HepG2 (cell line): ENCODE results near the gene CEP128. TPM values are rescaled to one million over a fixed set of nuclear protein-coding genes. Genes with fewer than 3 reads are reported as not detected.
A peak's percentile ranks its signal among the peaks of the same experiment; 100 is the strongest.

ENCODE experiments used
- ATAC-seq: fragments of 200-7000 bp; cut with Tn5 transposase; 3 replicates; pipeline ENCODE4 v1.9.1; 2020; ENCODE audit warnings: mild to moderate bottlenecking, moderate library complexity
- BruUV-seq: library from RNA; stranded (reverse); fragments of 400-500 nt; replicated peaks from 2 replicates; lab custom pipeline; 2021; lab: Mats Ljungman, UMichigan
- CTCF ChIA-PET: fragments of 300-600 bp; formaldehyde crosslinking; extraction: SDS; loops from one replicate; lab custom pipeline; 2021; ENCODE audit warnings: low total read pairs, inconsistent platforms, low intra/inter-chr PET ratio; lab: Yijun Ruan, JAX
- POLR2A ChIA-PET: fragments of 350-600 bp; sonication (Branson Sonifier 250); formaldehyde crosslinking; loops from one replicate; lab custom pipeline; 2020; ENCODE audit warnings: antibody characterized with exemption, inconsistent platforms; lab: Yijun Ruan, JAX
- DNase-seq: peaks from one replicate; pipeline ENCODE4 v3.0.0-alpha.2; 2015; ENCODE audit warnings: low spot score
- FAIRE-seq: peaks from 3 replicates; lab custom pipeline; 2011; peaks lifted over from hg19 to GRCh38; lab: Jason Lieb, UNC
- H2AFZ ChIP-seq: one replicate; pipeline ENCODE4 v1.6.1; 2011; ENCODE audit warnings: low read length, inconsistent platforms
- H3K27ac ChIP-seq: fragments of 300-600 bp; 3 replicates; pipeline ENCODE4 v1.8.0; 2011; ENCODE audit warnings: mixed run types, mild to moderate bottlenecking, mixed read lengths, low read length, inconsistent platforms; ENCODE audit not compliant: insufficient read depth; ENCODE audit errors: extremely low read length
- H3K27me3 ChIP-seq, 2 experiments: fragments of 200-600 bp in 1 of 2; 2 replicates in 1 of 2; 3 replicates in 1 of 2; pipeline versions ENCODE4 v1.6.0 to v1.8.0; 2011; ENCODE audit warnings: low read length in 2 of 2, mild to moderate bottlenecking in 2 of 2, moderate library complexity in 2 of 2, inconsistent platforms in 1 of 2; ENCODE audit not compliant: insufficient read depth in 2 of 2, control insufficient read depth in 1 of 2
- H3K36me3 ChIP-seq, 2 experiments: fragments of 200-600 bp in 1 of 2; replicated peaks in 1 of 2; 2 replicates in 1 of 2; 3 replicates in 1 of 2; pipeline versions ENCODE4 v1.5.1 to v1.8.0; 2011; ENCODE audit warnings: low read length in 2 of 2, inconsistent platforms in 1 of 2; ENCODE audit not compliant: insufficient read depth in 2 of 2, control insufficient read depth in 1 of 2
- H3K4me1 ChIP-seq: 2 replicates; pipeline ENCODE4 v1.5.1; 2012; ENCODE audit warnings: low read length, inconsistent platforms; ENCODE audit not compliant: insufficient read depth
- H3K4me2 ChIP-seq: 2 replicates; pipeline ENCODE4 v1.6.0; 2011; ENCODE audit warnings: low read depth, low read length, inconsistent platforms
- H3K4me3 ChIP-seq, 3 experiments: fragments of 200-600 bp in 1 of 3; sonication (generic), shearing (Covaris generic) in 1 of 3; replicated peaks in 1 of 3; 2 replicates each; pipeline ENCODE4 v1.5.1; 2011 to 2016; ENCODE audit warnings: low read length in 3 of 3, inconsistent platforms in 2 of 3, low read depth in 2 of 3, mild to moderate bottlenecking in 2 of 3, control low read depth in 1 of 3, mixed read lengths in 1 of 3; ENCODE audit not compliant: insufficient read depth in 1 of 3
- H3K79me2 ChIP-seq: one replicate; pipeline ENCODE4 v1.6.1; 2011; ENCODE audit warnings: low read length, inconsistent platforms; ENCODE audit not compliant: insufficient read depth
- H3K9ac ChIP-seq: 2 replicates; pipeline ENCODE4 v1.6.0; 2011; ENCODE audit warnings: mild to moderate bottlenecking, low read depth, low read length, inconsistent platforms; ENCODE audit not compliant: insufficient read depth
- H3K9me3 ChIP-seq: 2 replicates; pipeline ENCODE4 v1.5.1; 2012; ENCODE audit warnings: mild to moderate bottlenecking, low read length
- H4K20me1 ChIP-seq: 2 replicates; pipeline ENCODE4 v1.6.0; 2011; ENCODE audit warnings: inconsistent platforms, mild to moderate bottlenecking, low read length, moderate library complexity; ENCODE audit not compliant: insufficient read depth
- CEBPB ChIP-seq: IDR thresholded peaks from 2 replicates; pipeline ENCODE4 v1.6.1; 2011; ENCODE audit warnings: low read depth, low read length, improper control_type of control experiment, borderline replicate concordance
- FOXK2 ChIP-seq: fragments of 450-650 bp; IDR thresholded peaks from 2 replicates; pipeline ENCODE4 v1.6.1; 2016
- KLF6 ChIP-seq: IDR thresholded peaks from 2 replicates; pipeline ENCODE4 v1.8.0; 2016; ENCODE audit warnings: missing biosample characterization, missing genetic modification reagents
- MAFF ChIP-seq: IDR thresholded peaks from 2 replicates; pipeline ENCODE4 v1.6.1; 2011; ENCODE audit warnings: low read depth, low read length, improper control_type of control experiment
- MAFK ChIP-seq, 2 experiments: IDR thresholded peaks in 1 of 2; conservative IDR thresholded peaks in 1 of 2; 2 replicates each; pipeline ENCODE4 v1.6.1; 2011; ENCODE audit warnings: improper control_type of control experiment in 2 of 2, low read length in 2 of 2
- RELA ChIP-seq: sonication (generic); formaldehyde crosslinking; IDR thresholded peaks from 2 replicates; pipeline ENCODE4 v1.4.0; 2020; ENCODE audit warnings: missing genetic modification reagents
- TBL1XR1 ChIP-seq: fragments of 150-350 bp; IDR thresholded peaks from 2 replicates; pipeline ENCODE4 v1.6.1; 2014; ENCODE audit warnings: borderline replicate concordance, low read length; ENCODE audit not compliant: partially characterized antibody
- WIZ ChIP-seq: sonication (generic); formaldehyde crosslinking; IDR thresholded peaks from 2 replicates; pipeline ENCODE4 v1.5.1; 2020; ENCODE audit warnings: mild to moderate bottlenecking, missing genetic modification reagents
- ZMYM3 ChIP-seq: sonication (generic); formaldehyde crosslinking; IDR thresholded peaks from 2 replicates; pipeline ENCODE4 v1.5.1; 2020; ENCODE audit warnings: mild to moderate bottlenecking, missing genetic modification reagents
- ZNF234 ChIP-seq: sonication (generic); formaldehyde crosslinking; conservative IDR thresholded peaks from 2 replicates; pipeline ENCODE4 v1.5.1; 2020; ENCODE audit warnings: mild to moderate bottlenecking, missing genetic modification reagents
- ZNF570 ChIP-seq: sonication (generic); formaldehyde crosslinking; IDR thresholded peaks from 2 replicates; pipeline ENCODE4 v1.4.0; 2020; ENCODE audit warnings: mild to moderate bottlenecking, missing genetic modification reagents, borderline replicate concordance
- ZNF7 ChIP-seq: IDR thresholded peaks from 2 replicates; pipeline ENCODE4 v1.6.1; 2016; ENCODE audit warnings: missing biosample characterization, missing genetic modification reagents
- ZNF790 ChIP-seq: sonication (generic); formaldehyde crosslinking; IDR thresholded peaks from 2 replicates; pipeline ENCODE4 v1.8.0; 2022; ENCODE audit warnings: missing genetic modification reagents, mild to moderate bottlenecking, borderline replicate concordance
- ZNF850 ChIP-seq: sonication (generic); formaldehyde crosslinking; conservative IDR thresholded peaks from 2 replicates; pipeline ENCODE4 v1.9.0; 2021; ENCODE audit warnings: mild to moderate bottlenecking, missing genetic modification reagents
- WGBS: methylation state at CpG from one replicate; pipeline ENCODE4 v1.1.6; 2017; ENCODE audit warnings: low lambda C conversion rate; 5-methylcytosine and 5-hydroxymethylcytosine counted together
- in situ Hi-C: cut with HindIII; loops from 2 replicates; pipeline ENCODE4 v1.10.0; 2017; ENCODE audit warnings: low pct_unique_long_range_greater_than_20kb; ENCODE audit not compliant: extremely low pct_ligation_motif_present
- intact Hi-C: fragments of 100-400 bp; cut with micrococcal nuclease; formaldehyde crosslinking; loops from one replicate; pipeline ENCODE4 v1.10.0; 2022; ENCODE audit not compliant: unreplicated experiment
- polyA plus RNA-seq, 8 experiments: library from polyadenylated mRNA; depleted of rRNA in 3 of 8; stranded (reverse) in 7 of 8; unstranded in 1 of 8; fragments of >200 nt; fragmentation: Illumina TruSeq in 4 of 8; extraction: Trizol in 4 of 8; gene quantifications; 2 replicates each; pipeline versions ENCODE4 v1.2.1 to v1.2.3, GENCODE V29; 2011 to 2016; ENCODE audit warnings: low read depth in 4 of 8, missing spikeins in 1 of 8, mixed read lengths in 1 of 8; ENCODE audit not compliant: insufficient read depth in 1 of 8
- total RNA-seq, 5 experiments: library from RNA; depleted of rRNA; stranded (reverse); fragments of >200 nt; fragmentation: Illumina TruSeq; extraction: Trizol; gene quantifications; 2 replicates each; pipeline ENCODE4 v1.2.3, GENCODE V29; 2016; ENCODE audit warnings: low read depth in 1 of 5

CEP128 gene
- total and polyA plus RNA-seq, 2 of the 13 experiments (the other 11 are each of a cell fraction or from before 2014, with no cell fraction given): 1.3 to 7.5 TPM

DNA sequence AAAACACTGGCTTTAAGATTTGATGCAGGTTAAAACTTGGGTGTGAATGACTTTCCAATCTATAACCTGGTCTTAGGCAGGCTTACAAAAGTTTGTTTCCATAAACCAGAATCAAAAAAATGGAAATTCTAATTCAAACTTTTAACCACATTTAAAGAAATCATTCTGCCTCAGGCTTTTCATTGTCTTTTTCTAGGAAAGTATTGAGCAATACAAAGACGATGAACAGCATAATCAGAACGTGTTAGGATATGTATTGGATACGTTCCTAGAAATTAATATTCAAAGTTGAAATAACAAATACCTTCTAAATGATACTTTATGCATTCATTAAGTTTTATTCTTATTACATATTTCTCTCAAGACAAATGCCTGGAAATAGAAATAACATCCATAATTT lies 172.9 kb downstream of the CEP128 start:
- H2AFZ ChIP-seq: no peak overlapping the region
- H3K27me3 ChIP-seq: no peaks in the 10 kb centered on the region
- intact Hi-C loops: no loop called here
- no peak for ATAC-seq
- FAIRE-seq: no peak
- H3K4me2 ChIP-seq: no peak overlapping the region
- CTCF ChIA-PET: no interaction called here
- H4K20me1 ChIP-seq: no peaks in the 10 kb centered on the region
- H3K4me1 ChIP-seq: no peaks in the 10 kb centered on the region
- no peak for TF ChIP-seq ZNF850 (CRISPR knock-in tag)
- TF ChIP-seq KLF6 (CRISPR knock-in tag): no peak
- no peak for TF ChIP-seq ZNF234
- TF ChIP-seq CEBPB: 0 out of 2 replicates have a peak, but pooled peaks have one; percentile 12
- TF ChIP-seq ZNF570 (CRISPR knock-in tag): no peak
- no peak for TF ChIP-seq WIZ (CRISPR knock-in tag)
- no peak for TF ChIP-seq RELA (CRISPR knock-in tag)
- TF ChIP-seq, all 625 proteins: peak for 1
- Histone ChIP-seq H3K79me2 (no peaks in the 10 kb centered on the region), H3K27ac (no peak overlapping the region), H3K36me3 (no peaks in the 10 kb centered on the region), H3K9ac (no peak overlapping the region), H3K9me3 (no peaks in the 10 kb centered on the region), H3K4me3 (no peak overlapping the region)
- BruUV-seq: no TSS peak
- no peak for DNase-seq
- POLR2A ChIA-PET: no interaction called here
- in situ Hi-C loops: no loop called here
- 84% methylated on average over 3 of the region's 3 CpGs for WGBS

DNA sequence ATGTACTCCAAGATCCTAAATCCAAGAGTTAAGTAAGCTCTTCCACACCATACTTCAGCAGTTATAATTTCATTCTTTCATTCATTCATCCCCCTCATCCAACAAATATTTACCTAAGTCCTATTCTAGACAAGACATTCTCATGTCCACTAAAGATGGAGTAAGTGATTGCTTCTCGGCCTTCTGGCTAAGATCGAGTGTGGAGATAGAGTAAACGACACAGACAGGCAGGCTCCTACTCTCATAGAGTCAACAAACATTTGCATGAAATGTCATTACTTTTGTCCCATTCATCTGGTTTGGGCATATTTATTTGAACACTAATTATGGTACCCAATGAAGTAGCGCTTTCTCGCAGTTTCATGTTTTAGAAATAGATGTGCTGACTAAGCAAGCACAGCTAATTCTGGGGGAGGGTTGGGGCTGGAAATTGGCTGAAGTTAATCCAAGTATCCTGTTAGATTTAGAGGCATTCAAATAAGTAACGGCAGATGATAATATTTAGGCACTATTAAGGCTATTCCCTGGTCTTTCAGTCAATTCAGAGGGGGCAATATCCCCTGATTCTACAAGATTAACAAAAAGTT lies 176.5 kb downstream of the CEP128 start:
- CTCF ChIA-PET: no interaction called here
- no peaks in the 10 kb centered on the region for H3K9me3 ChIP-seq
- no peak overlapping the region for H3K4me3 ChIP-seq
- ATAC-seq: no peak
- H3K27ac ChIP-seq: no peak overlapping the region
- no peaks in the 10 kb centered on the region for H3K36me3 ChIP-seq
- H3K4me1 ChIP-seq: no peaks in the 10 kb centered on the region
- no peaks in the 10 kb centered on the region for H3K27me3 ChIP-seq
- no peak overlapping the region for H2AFZ ChIP-seq
- intact Hi-C loops: no loop called here
- no peak for FAIRE-seq
- 90% methylated on average over 6 of the region's 6 CpGs for WGBS
- TF ChIP-seq MAFF (peak; percentile 39; the same call in 1 of the 2 replicates), ZNF790 (CRISPR knock-in tag) (no peak), TBL1XR1 (no peak), ZMYM3 (CRISPR knock-in tag) (no peak), ZNF7 (CRISPR knock-in tag) (no peak), FOXK2 (no peak), MAFK (conservative IDR thresholded peaks at IDR 0.05 in 1 of 2, IDR thresholded peaks at IDR 0.05 in 1 of 2; ENCODE audit: low read length in 2 of 2) (peak; percentile 43 to 56)
- TF ChIP-seq, all 625 proteins: peak for 2
- BruUV-seq: no TSS peak
- POLR2A ChIA-PET: no interaction called here
- Histone ChIP-seq H4K20me1 (no peaks in the 10 kb centered on the region), H3K4me2 (no peak overlapping the region), H3K9ac (no peak overlapping the region), H3K79me2 (no peaks in the 10 kb centered on the region)
- in situ Hi-C loops: no loop called here
- DNase-seq: no peak
